ENCODE measurements around the gene CARD6. TPM values are rescaled to one million over a fixed set of nuclear protein-coding genes. Genes with fewer than 3 reads are reported as not detected.

CARD6 gene
- total and polyA plus RNA-seq, 3 donors from 2014 or later = 3.0 to 4.8 (median 3.1) TPM

GRCh38 chr5:40826489-40827187, 14.5 kb upstream of the CARD6 start:
- H3K4me3 ChIP-seq = no peak overlapping the region
- no peaks in the 10 kb centered on the region for H3K9me3 ChIP-seq
- H3K27ac ChIP-seq = no peak overlapping the region
- 86 to 89% methylated on average over 5 of the region's 5 CpGs for WGBS, 2 donors
- no peaks in the 10 kb centered on the region for H3K36me3 ChIP-seq (ENCODE audit: low read depth, missing control alignments)
- DNase-seq = no peak
- H3K27me3 ChIP-seq = no peaks in the 10 kb centered on the region
- intact Hi-C loops (cut with DNase I; ENCODE audit: low total_unique reads) = no loop called here
- no peaks in the 10 kb centered on the region for H3K4me1 ChIP-seq
- TF ChIP-seq CTCF (IDR thresholded peaks at IDR 0.05) = no peak
- TF ChIP-seq POLR2A (IDR thresholded peaks at IDR 0.05) = no peak

GRCh38 chr5:40827188-40827977, 13.8 kb upstream of the CARD6 start:
- no peak for DNase-seq
- TF ChIP-seq CTCF (IDR thresholded peaks at IDR 0.05) (no peak), POLR2A (IDR thresholded peaks at IDR 0.05) (no peak)
- H3K27ac ChIP-seq = no peak overlapping the region
- H3K9me3 ChIP-seq = no peaks in the 10 kb centered on the region
- H3K27me3 ChIP-seq = no peaks in the 10 kb centered on the region
- intact Hi-C loops (cut with DNase I; ENCODE audit: low total_unique reads) = no loop called here
- 87 to 88% methylated on average over 14 of the region's 14 CpGs for WGBS, 2 donors
- no peaks in the 10 kb centered on the region for H3K4me1 ChIP-seq
- no peak overlapping the region for H3K4me3 ChIP-seq
- no peaks in the 10 kb centered on the region for H3K36me3 ChIP-seq (ENCODE audit: low read depth, missing control alignments)

- 66 to 70% methylated on average over 3 of the region's 3 CpGs for WGBS, 2 donors
- Histone ChIP-seq H3K4me3 (no peak overlapping the region), H3K36me3 (ENCODE audit: low read depth, missing control alignments) (no peaks in the 10 kb centered on the region), H3K9me3 (no peaks in the 10 kb centered on the region), H3K27ac (no peak overlapping the region), H3K27me3 (no peaks in the 10 kb centered on the region), H3K4me1 (peaks cover 2% of the 10 kb centered on the region)
- intact Hi-C loops (cut with DNase I; ENCODE audit: low total_unique reads) = no loop called here
- TF ChIP-seq CTCF (IDR thresholded peaks at IDR 0.05) = no peak
- DNase-seq = no peak
Observed at GRCh38 chr5:40828021-40828631, 13.0 kb upstream of the CARD6 start.

GRCh38 chr5:40828690-40829661, 12.2 kb upstream of the CARD6 start:
- 93 to 99% methylated on average over 3 of the region's 3 CpGs for WGBS, 2 donors
- Histone ChIP-seq H3K4me1 (peaks cover 9% of the 10 kb centered on the region), H3K27me3 (no peaks in the 10 kb centered on the region), H3K4me3 (no peak overlapping the region), H3K9me3 (no peaks in the 10 kb centered on the region), H3K36me3 (ENCODE audit: low read depth, missing control alignments) (no peaks in the 10 kb centered on the region), H3K27ac (no peak overlapping the region)
- no peak for TF ChIP-seq CTCF (IDR thresholded peaks at IDR 0.05)
- TF ChIP-seq POLR2A (IDR thresholded peaks at IDR 0.05) = no peak
- DNase-seq = no peak
- intact Hi-C loops (cut with DNase I; ENCODE audit: low total_unique reads) = no loop called here
